ENCODE results near the gene MYO9B. TPM values are rescaled to one million over a fixed set of nuclear protein-coding genes. Genes with fewer than 3 reads are reported as not detected.

The MYO9B gene
- polyA plus RNA-seq, 1 donor (not counting 4 experiments of a cell fraction or from before 2014, with no cell fraction given) = 14.3 TPM

DNA sequence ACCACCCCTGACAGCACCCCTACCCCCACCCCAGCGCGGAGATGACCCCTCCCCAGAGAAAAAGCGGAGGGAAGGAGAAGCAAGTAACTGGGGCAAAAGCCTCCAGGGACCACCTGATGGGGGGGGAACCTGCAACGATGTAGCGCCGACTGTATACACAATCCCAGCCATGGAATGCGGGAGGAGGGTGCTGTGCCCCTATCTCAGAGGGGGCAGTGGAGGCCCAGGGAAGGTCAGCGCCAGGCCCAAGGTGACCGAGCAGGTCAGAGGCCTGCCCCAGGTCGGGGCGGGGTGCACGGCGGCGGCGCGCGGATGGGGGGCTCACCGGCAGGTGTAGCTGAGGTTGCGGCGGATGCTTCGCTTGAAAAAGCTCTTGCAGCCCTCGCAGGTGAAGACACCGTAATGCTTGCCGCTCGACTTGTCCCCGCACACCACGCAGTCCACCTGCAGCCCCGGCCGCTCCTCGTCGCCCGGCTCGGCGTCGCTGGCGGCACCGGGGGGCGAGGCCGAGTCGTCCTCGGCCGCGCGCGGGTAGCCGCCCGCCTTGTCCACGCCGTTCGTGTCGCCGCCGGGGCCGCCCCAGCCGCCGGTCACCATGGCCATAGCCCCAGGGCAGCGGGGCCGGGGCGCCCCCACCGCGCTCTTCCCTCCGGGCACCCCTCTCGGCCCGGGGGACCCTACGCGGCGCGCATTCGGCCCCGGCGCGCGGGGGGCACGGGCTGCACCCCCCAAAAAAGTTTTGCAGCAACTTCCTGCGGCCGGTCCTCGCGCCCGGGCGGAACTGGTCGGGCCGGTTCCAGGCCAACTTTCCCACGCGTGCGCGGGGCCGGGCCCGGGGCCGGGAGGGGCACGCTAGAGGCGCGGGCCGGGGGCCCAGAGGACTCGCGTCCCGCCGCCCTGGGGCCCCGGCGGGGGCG is 169.3 kb downstream of the MYO9B start:
- Histone ChIP-seq H3K36me3 (ENCODE audit: control insufficient read depth in 2 of 2, extremely low read depth in 1 of 2, insufficient read depth in 2 of 2, low read length in 2 of 2) (no peaks in the 10 kb centered on the region), H3K27me3 (ENCODE audit: control insufficient read depth, extremely low read depth, insufficient read depth, low read length) (no peaks in the 10 kb centered on the region), H3K9me3 (ENCODE audit: control insufficient read depth, low read depth, low read length) (no peaks in the 10 kb centered on the region), H3K9me1 (ENCODE audit: control insufficient read depth, extremely low read depth, insufficient read depth, low read length) (no peaks in the 10 kb centered on the region), H3K4me3 (ENCODE audit: control insufficient read depth in 2 of 3, extremely low read depth in 1 of 3, insufficient read depth in 2 of 3, low read depth in 1 of 3, low read length in 3 of 3) (peak overlapping the region; percentile 82 to 92 (median 86)), H2AFZ (ENCODE audit: control insufficient read depth, low read length) (peak overlapping the region; percentile 37), H3K4me2 (ENCODE audit: control insufficient read depth, extremely low read depth, insufficient read depth, low read depth, low read length) (peak overlapping the region; percentile 70), H3K27ac (ENCODE audit: control insufficient read depth, insufficient read depth, low read length) (no peak overlapping the region), H4K20me1 (ENCODE audit: control insufficient read depth, extremely low read depth, insufficient read depth, low read length) (no peaks in the 10 kb centered on the region), H3K9ac (ENCODE audit: control insufficient read depth, extremely low read depth, insufficient read depth, low read length) (peak overlapping the region; percentile 73), H3K4me1 (ENCODE audit: control insufficient read depth, extremely low read depth, insufficient read depth, low read length) (peaks cover 26% of the 10 kb centered on the region), H3K79me2 (ENCODE audit: control insufficient read depth, insufficient read depth, low read length) (peaks cover 40% of the 10 kb centered on the region)
- DNase-seq (ENCODE audit: low read depth, low spot score) = no peak
- dilution Hi-C loops (cut with MboI; ENCODE audit: extremely low pct_ligation_motif_present, low sequenced_read_pairs) = no loop called here
- no peak for FAIRE-seq
- TF ChIP-seq EZH2 (IDR thresholded peaks at IDR 0.05; ENCODE audit: low read length) (no peak), CTCF (optimal IDR thresholded peaks at IDR 0.05 in 1 of 3, IDR thresholded peaks at IDR 0.05 in 1 of 3, conservative IDR thresholded peaks at IDR 0.05 in 1 of 3; ENCODE audit: extremely low read depth in 1 of 3, insufficient read depth in 2 of 3, low read length in 3 of 3) (no peak)

DNA sequence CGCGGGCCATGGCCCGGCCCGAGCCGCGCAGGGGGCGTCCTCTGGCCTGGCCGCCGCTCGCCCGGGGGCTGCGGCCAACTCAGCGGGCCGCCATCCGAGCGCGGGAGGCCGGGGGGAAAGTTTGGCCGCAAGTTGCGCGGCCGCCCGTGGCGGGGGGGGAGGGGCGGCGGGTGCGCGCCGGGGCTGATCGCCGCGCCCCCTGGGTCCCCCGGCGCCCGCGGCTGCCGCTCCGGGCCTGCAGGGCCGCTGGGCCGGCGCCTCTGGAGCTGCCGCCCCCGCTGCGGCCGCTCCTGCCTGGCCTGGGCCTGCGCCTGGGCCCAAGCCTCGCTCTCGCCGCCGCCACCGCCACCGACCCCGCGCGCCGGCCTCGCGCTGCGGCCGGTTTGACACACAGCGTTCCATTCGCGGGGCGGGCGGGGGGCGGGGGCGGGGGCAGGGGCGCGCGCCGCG is 170.0 kb downstream of the MYO9B start, which contains the start of gene NR2F6:
TSS of gene NR2F6 (minus strand) at position 385 of the 450 bp plus-strand sequence. CDS start 699 bp downstream, outside the sequence.
- Histone ChIP-seq H2AFZ (ENCODE audit: control insufficient read depth, low read length) (peak within 1 kb of the TSS; percentile 37), H3K9me3 (ENCODE audit: control insufficient read depth, low read depth, low read length) (no peaks in the 10 kb centered on the region), H3K4me3 (ENCODE audit: control insufficient read depth in 2 of 3, extremely low read depth in 1 of 3, insufficient read depth in 2 of 3, low read depth in 1 of 3, low read length in 3 of 3) (peak within 1 kb of the TSS; percentile 82 to 92 (median 86)), H3K4me1 (ENCODE audit: control insufficient read depth, extremely low read depth, insufficient read depth, low read length) (peaks cover 26% of the 10 kb centered on the region), H3K36me3 (ENCODE audit: control insufficient read depth in 2 of 2, extremely low read depth in 1 of 2, insufficient read depth in 2 of 2, low read length in 2 of 2) (no peaks in the 10 kb centered on the region), H3K27ac (ENCODE audit: control insufficient read depth, insufficient read depth, low read length) (no peak within 1 kb of the TSS), H4K20me1 (ENCODE audit: control insufficient read depth, extremely low read depth, insufficient read depth, low read length) (no peaks in the 10 kb centered on the region), H3K27me3 (ENCODE audit: control insufficient read depth, extremely low read depth, insufficient read depth, low read length) (no peaks in the 10 kb centered on the region), H3K9ac (ENCODE audit: control insufficient read depth, extremely low read depth, insufficient read depth, low read length) (peak within 1 kb of the TSS; percentile 73), H3K79me2 (ENCODE audit: control insufficient read depth, insufficient read depth, low read length) (peaks cover 39% of the 10 kb centered on the region), H3K4me2 (ENCODE audit: control insufficient read depth, extremely low read depth, insufficient read depth, low read depth, low read length) (peak within 1 kb of the TSS; percentile 76), H3K9me1 (ENCODE audit: control insufficient read depth, extremely low read depth, insufficient read depth, low read length) (no peaks in the 10 kb centered on the region)
- FAIRE-seq = no peak
- dilution Hi-C loops (cut with MboI; ENCODE audit: extremely low pct_ligation_motif_present, low sequenced_read_pairs) = no loop called here
- no peak for DNase-seq (ENCODE audit: low read depth, low spot score)
- no peak for TF ChIP-seq CTCF (optimal IDR thresholded peaks at IDR 0.05 in 1 of 3, IDR thresholded peaks at IDR 0.05 in 1 of 3, conservative IDR thresholded peaks at IDR 0.05 in 1 of 3; ENCODE audit: extremely low read depth in 1 of 3, insufficient read depth in 2 of 3, low read length in 3 of 3)
- TF ChIP-seq EZH2 (IDR thresholded peaks at IDR 0.05; ENCODE audit: low read length) = no peak
